GM19452 (cell line): ENCODE data around the gene FAM3B.
"Not testable (repeated sequence)": the region's sequence is repeated elsewhere in the genome, so short reads cannot be mapped to it uniquely, and the experiment has no call there.

Experiments
- ATAC-seq: cut with Tn5 transposase; IDR thresholded peaks from one replicate; pipeline ENCODE4 v1.9.1; 2021; ENCODE audit not compliant: unreplicated experiment

Gene FAM3B, protein sequence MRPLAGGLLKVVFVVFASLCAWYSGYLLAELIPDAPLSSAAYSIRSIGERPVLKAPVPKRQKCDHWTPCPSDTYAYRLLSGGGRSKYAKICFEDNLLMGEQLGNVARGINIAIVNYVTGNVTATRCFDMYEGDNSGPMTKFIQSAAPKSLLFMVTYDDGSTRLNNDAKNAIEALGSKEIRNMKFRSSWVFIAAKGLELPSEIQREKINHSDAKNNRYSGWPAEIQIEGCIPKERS

DNA sequence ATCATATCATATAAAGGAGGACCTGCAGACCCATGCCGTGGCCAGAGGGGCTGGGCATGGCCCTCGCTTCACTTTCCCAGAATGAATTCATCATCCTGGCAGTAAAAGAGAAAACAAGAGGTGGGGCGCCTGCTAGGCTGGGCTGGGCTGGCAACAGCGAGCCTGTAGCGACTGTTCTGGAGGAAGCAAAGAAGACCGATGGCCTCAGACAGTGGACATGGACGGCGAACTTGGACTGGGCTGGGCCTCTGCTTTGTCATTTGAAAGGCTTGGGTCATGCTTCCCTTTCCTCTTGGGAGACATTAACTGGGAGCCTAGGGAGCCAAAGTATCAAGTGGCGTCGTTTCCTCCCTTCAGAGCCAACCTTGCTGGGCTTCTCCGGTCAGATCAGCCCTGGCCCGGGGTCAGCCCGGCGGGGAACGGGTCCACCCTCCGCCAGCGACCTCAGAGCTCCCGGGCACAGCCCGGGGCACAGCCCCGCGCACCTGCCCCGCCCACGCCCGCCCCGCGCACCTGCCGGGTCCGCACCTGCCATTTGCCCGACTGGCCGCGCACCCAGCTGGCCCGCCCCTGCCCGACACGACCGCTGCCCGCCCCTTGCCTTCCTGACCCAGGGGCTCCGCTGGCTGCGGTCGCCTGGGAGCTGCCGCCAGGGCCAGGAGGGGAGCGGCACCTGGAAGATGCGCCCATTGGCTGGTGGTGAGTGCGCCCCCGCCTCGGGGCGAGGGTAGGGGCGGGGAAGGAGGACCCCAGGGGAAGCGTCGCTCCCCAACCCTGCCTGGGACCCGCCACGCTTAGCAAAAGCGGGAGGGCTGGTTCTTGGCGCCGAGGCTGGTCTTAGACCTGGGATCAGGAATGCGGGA, at the start of gene FAM3B:
Gene FAM3B (plus strand): TSS at position 602 of the 863 bp plus-strand sequence. CDS start 79 bp downstream, at position 681.
- ATAC-seq = no peak

GRCh38 chr21:41267346-41267745, 49.3 kb upstream of the FAM3B start:
- no peak for ATAC-seq

- ATAC-seq = no peak
Observed at GRCh38 chr21:41269535-41269934, 47.1 kb upstream of the FAM3B start.

DNA sequence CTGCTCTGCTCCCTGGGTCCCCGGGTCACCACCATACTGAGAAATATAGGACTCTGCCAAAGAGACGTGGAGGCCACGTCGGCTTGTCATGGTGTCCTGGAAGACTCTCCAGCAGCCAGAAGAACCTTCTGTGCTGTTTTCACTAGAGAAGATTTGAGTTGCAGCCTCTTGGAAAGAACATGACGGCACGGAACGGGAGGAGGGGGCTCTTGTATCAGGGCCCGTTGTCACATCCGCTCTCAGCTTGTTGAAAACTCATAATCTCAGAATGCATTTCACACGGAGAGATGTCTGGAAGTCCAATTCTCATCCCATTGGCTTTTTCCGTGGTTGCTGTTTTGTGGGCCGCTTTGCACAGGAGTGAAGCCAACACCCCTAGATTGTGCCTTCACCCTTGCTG, 39.4 kb upstream of the FAM3B start:
- ATAC-seq = no peak

GRCh38 chr21:41277846-41278245, 38.8 kb upstream of the FAM3B start:
- no peak for ATAC-seq

DNA sequence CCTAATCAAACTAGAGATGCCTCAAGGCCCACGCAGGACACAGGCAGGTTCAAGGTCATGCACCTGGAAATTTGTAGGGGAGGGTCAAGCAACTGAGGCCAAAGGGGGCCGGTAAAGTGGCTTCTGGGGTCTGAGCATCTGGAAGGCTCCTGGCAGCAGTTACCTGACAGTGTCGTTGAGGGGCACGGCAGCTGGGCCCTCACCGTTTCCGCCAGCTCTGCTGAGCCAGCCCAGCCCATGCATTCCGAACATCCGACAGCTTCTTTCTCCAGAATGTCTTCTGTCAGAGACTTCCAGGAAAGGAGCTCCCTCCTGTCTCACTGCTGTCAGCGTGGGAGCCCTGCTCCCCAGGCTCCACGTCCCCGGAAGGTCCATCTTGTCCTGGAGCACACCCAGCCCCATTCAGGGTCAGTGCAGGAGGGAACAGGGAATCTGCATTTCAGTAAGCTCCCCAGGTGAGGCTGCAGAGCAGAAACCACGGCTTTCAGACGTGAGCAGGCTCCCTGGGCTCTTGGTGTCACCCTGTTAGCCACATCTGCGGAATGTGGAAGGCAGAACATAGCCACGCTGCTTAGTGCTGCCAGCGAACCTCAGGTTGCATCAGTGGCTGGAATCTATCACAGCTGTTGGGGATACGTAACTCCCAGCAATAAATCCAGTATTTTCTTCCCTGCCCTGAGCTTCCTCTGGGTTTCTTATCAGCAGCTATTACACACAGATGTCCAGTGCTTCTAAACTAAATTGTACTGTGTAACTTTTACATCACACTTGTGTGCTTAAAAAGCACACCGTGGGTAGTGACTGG, 36.3 kb upstream of the FAM3B start:
- no peak for ATAC-seq

- no peak for ATAC-seq
Observed at GRCh38 chr21:41282412-41282811, 34.2 kb upstream of the FAM3B start.

- peak; percentile 61 for ATAC-seq
Observed at GRCh38 chr21:41283211-41283818, 33.3 kb upstream of the FAM3B start.

GRCh38 chr21:41289431-41289830, 27.2 kb upstream of the FAM3B start:
- ATAC-seq = no peak

GRCh38 chr21:41290106-41290799, 26.3 kb upstream of the FAM3B start:
- ATAC-seq = no peak

DNA sequence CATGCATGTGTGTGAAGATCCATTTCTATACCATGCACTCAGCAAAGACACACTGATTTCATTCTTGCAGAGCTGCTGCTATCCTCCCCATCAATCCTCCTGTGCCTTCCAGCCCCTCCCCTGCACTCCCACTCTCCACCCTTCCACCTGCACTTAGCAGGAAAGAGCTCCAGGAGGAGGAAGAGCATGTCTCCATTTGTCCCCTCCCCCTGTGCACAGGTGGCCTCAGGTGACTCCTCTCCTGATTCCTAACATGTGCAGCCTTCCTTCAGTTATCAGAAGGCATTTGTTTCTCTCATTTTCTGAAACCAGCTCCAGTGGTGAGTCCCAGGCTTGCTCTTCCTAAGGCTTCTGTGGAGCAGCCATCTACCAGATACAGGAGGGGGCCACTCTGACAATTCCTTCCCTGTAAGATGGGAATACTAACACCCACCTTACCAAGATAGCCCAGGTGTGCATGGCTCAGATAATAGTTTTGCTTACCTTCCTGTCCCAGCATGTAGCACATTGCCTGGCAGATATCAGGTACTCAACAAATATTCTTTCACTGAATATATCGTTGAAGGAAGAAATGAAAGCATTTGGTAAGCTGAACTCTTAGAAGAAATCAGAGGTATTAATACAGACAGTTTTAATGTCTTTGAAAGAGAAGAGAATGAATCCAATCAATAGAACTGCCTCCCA, 21.9 kb upstream of the FAM3B start:
- ATAC-seq = no peak

DNA sequence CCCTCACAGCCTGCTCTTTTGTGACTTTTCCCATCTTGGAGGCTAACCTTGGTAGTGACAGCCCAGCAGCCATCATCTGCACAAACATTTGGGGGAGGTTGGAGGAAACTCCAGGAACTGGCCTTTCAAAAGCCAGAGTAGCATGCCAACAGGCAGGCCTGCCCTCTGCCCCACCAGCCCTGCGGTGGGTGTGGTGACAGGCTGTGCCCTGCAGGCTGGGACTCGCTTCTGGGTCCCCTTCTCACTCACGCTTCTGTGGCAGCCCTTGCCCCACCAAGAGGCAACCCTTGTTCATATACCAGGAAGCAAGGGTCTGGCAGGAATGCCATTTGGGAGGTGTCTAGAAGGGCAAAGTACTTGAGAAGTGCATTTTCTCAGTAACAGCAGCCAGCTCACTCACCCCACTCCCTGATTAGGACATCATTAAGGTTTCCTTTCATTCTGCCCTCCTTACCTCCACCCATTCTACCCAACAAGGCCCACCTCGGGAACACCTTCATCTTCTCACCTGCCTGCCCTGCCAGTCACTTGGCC, 20.8 kb upstream of the FAM3B start:
- no peak for ATAC-seq

DNA sequence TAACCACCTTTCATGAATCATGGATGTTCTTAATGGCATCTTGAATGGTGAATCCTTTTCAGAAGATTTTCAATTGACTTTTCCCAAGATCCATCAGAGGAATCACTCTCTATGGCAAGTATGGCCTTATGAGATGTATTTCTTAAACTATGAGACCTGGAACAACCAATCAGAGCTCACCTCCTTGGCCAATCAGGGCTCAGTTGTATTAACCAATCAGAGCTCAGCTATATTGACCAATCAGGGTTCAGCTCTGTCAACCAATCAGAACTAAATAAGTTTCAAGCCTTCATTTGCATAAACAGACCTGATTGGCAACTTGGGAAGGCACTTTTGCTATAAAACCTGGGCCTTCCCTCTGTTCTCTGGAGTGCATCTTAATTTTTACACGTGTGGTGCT, 13.6 kb upstream of the FAM3B start:
- ATAC-seq = no peak

GRCh38 chr21:41304068-41304720, 12.4 kb upstream of the FAM3B start:
- no peak for ATAC-seq

GRCh38 chr21:41307219-41307618, 9.4 kb upstream of the FAM3B start:
- no peak for ATAC-seq

GRCh38 chr21:41313285-41314164, 3.1 kb upstream of the FAM3B start:
- not testable (repeated sequence) for ATAC-seq

GRCh38 chr21:41315726-41316125, 875 bp upstream of the FAM3B start:
- ATAC-seq = no peak

GRCh38 chr21:41317063-41317392, 427 bp downstream of the FAM3B start:
- ATAC-seq = no peak
